Measurements from ENCODE around the gene ANKRD36. TPM values are rescaled to one million over a fixed set of nuclear protein-coding genes. Genes with fewer than 3 reads are reported as not detected.
"Not testable (repeated sequence)": the region's sequence is repeated elsewhere in the genome, so short reads cannot be mapped to it uniquely, and the experiment has no call there.

ANKRD36 gene
- polyA plus RNA-seq, 3 donors, result 0.93 to 1.9 (median 1.1) TPM

GRCh38 chr2:97267411-97268074 is 154.6 kb downstream of the ANKRD36 start:
- DNase-seq, result peak in 1 of 3 donors; percentile 2
- no peak overlapping the region for H3K27ac Mint-ChIP-seq
- H3K79me2 ChIP-seq (ENCODE audit: insufficient read depth, low read length), result no peaks in the 10 kb centered on the region
- no peaks in the 10 kb centered on the region for H3K27me3 ChIP-seq (ENCODE audit: control insufficient read depth in 2 of 2, insufficient read depth in 2 of 2, low read length in 2 of 2)
- H3K36me3 Mint-ChIP-seq, result no peaks in the 10 kb centered on the region
- peaks cover 0 to 12% of the 10 kb centered on the region in 2 donors for H3K9me3 ChIP-seq (replicated peaks in 1 of 2; ENCODE audit: control insufficient read depth in 1 of 2, insufficient read depth in 1 of 2, low read length in 2 of 2)
- H3K4me3 Mint-ChIP-seq, result no peak overlapping the region
- H3K27ac ChIP-seq (ENCODE audit: low read depth in 1 of 2, low read length in 2 of 2), result no peak overlapping the region
- no peak for TF ChIP-seq CTCF (IDR thresholded peaks at IDR 0.05)
- H3K4me2 ChIP-seq (replicated peaks; ENCODE audit: extremely low read depth, low read length, poor library complexity, severe bottlenecking), result no peak overlapping the region
- H3K4me1 Mint-ChIP-seq, result no peaks in the 10 kb centered on the region
- no peaks in the 10 kb centered on the region for H3K36me3 ChIP-seq (replicated peaks in 1 of 2; ENCODE audit: control insufficient read depth in 1 of 2, insufficient read depth in 2 of 2, low read length in 2 of 2)
- H2AFZ ChIP-seq (ENCODE audit: insufficient read depth, low read depth, low read length, poor library complexity, severe bottlenecking), result no peak overlapping the region
- H3K27me3 Mint-ChIP-seq (ENCODE audit: low read depth in 3 of 3), result peaks cover 0 to 3% (median 2%) of the 10 kb centered on the region in 3 donors
- H3K4me1 ChIP-seq (ENCODE audit: control insufficient read depth in 1 of 2, insufficient read depth in 2 of 2, low read length in 2 of 2), result no peaks in the 10 kb centered on the region
- no peak overlapping the region for H3K9ac ChIP-seq (ENCODE audit: insufficient read depth, low read length, poor library complexity, severe bottlenecking)
- H3K9me3 Mint-ChIP-seq, result peaks cover 2 to 13% (median 9%) of the 10 kb centered on the region in 7 donors
- H4K20me1 ChIP-seq (ENCODE audit: insufficient read depth, low read length), result no peaks in the 10 kb centered on the region
- WGBS (ENCODE audit: insufficient coverage), result 99% methylated on average over 9 of the region's 10 CpGs
- intact Hi-C loops (cut with micrococcal nuclease), result no loop called here
- H3K4me3 ChIP-seq (replicated peaks in 1 of 3; ENCODE audit: low read depth in 2 of 3, low read length in 3 of 3), result no peak overlapping the region

GRCh38 chr2:97268075-97268591 is 155.2 kb downstream of the ANKRD36 start:
- H3K9me3 Mint-ChIP-seq, result peaks cover 2 to 13% (median 9%) of the 10 kb centered on the region in 7 donors
- H3K79me2 ChIP-seq (ENCODE audit: insufficient read depth, low read length); intact Hi-C loops (cut with micrococcal nuclease); DNase-seq; H3K4me3 ChIP-seq (replicated peaks in 1 of 3; ENCODE audit: low read depth in 2 of 3, low read length in 3 of 3); H3K9ac ChIP-seq (ENCODE audit: insufficient read depth, low read length, poor library complexity, severe bottlenecking); H3K36me3 Mint-ChIP-seq; H4K20me1 ChIP-seq (ENCODE audit: insufficient read depth, low read length); H3K4me1 ChIP-seq (ENCODE audit: control insufficient read depth in 1 of 2, insufficient read depth in 2 of 2, low read length in 2 of 2); H3K4me3 Mint-ChIP-seq; H2AFZ ChIP-seq (ENCODE audit: insufficient read depth, low read depth, low read length, poor library complexity, severe bottlenecking); H3K27me3 ChIP-seq (ENCODE audit: control insufficient read depth in 2 of 2, insufficient read depth in 2 of 2, low read length in 2 of 2); H3K36me3 ChIP-seq (replicated peaks in 1 of 2; ENCODE audit: control insufficient read depth in 1 of 2, insufficient read depth in 2 of 2, low read length in 2 of 2); H3K4me2 ChIP-seq (replicated peaks; ENCODE audit: extremely low read depth, low read length, poor library complexity, severe bottlenecking); H3K27ac Mint-ChIP-seq; H3K4me1 Mint-ChIP-seq; H3K27ac ChIP-seq (ENCODE audit: low read depth in 1 of 2, low read length in 2 of 2); H3K27me3 Mint-ChIP-seq (ENCODE audit: low read depth in 3 of 3): not testable (repeated sequence)
- WGBS (ENCODE audit: insufficient coverage), result 98% methylated on average over 3 of the region's 6 CpGs
- peaks cover 0 to 12% of the 10 kb centered on the region in 2 donors for H3K9me3 ChIP-seq (replicated peaks in 1 of 2; ENCODE audit: control insufficient read depth in 1 of 2, insufficient read depth in 1 of 2, low read length in 2 of 2)

GRCh38 chr2:97276232-97276798 is 163.4 kb downstream of the ANKRD36 start:
- H3K4me3 ChIP-seq (replicated peaks in 1 of 3; ENCODE audit: low read depth in 2 of 3, low read length in 3 of 3); H2AFZ ChIP-seq (ENCODE audit: insufficient read depth, low read depth, low read length, poor library complexity, severe bottlenecking); H3K27ac Mint-ChIP-seq; H3K36me3 Mint-ChIP-seq; H3K4me2 ChIP-seq (replicated peaks; ENCODE audit: extremely low read depth, low read length, poor library complexity, severe bottlenecking); H3K79me2 ChIP-seq (ENCODE audit: insufficient read depth, low read length); H3K4me1 Mint-ChIP-seq; H3K9ac ChIP-seq (ENCODE audit: insufficient read depth, low read length, poor library complexity, severe bottlenecking); H3K9me3 Mint-ChIP-seq; intact Hi-C loops (cut with micrococcal nuclease); H3K36me3 ChIP-seq (replicated peaks in 1 of 2; ENCODE audit: control insufficient read depth in 1 of 2, insufficient read depth in 2 of 2, low read length in 2 of 2); H3K27me3 Mint-ChIP-seq (ENCODE audit: low read depth in 3 of 3); H4K20me1 ChIP-seq (ENCODE audit: insufficient read depth, low read length); H3K27me3 ChIP-seq (ENCODE audit: control insufficient read depth in 2 of 2, insufficient read depth in 2 of 2, low read length in 2 of 2); H3K4me1 ChIP-seq (ENCODE audit: control insufficient read depth in 1 of 2, insufficient read depth in 2 of 2, low read length in 2 of 2); H3K4me3 Mint-ChIP-seq; H3K9me3 ChIP-seq (replicated peaks in 1 of 2; ENCODE audit: control insufficient read depth in 1 of 2, insufficient read depth in 1 of 2, low read length in 2 of 2); DNase-seq; H3K27ac ChIP-seq (ENCODE audit: low read depth in 1 of 2, low read length in 2 of 2): not testable (repeated sequence)
- WGBS (ENCODE audit: insufficient coverage), result no CpG with 5 or more reads among the region's 4 CpGs

GRCh38 chr2:97285187-97285586 is 172.2 kb downstream of the ANKRD36 start:
- H3K4me1 Mint-ChIP-seq; H3K27me3 Mint-ChIP-seq (ENCODE audit: low read depth in 3 of 3); H3K27ac ChIP-seq (ENCODE audit: low read depth in 1 of 2, low read length in 2 of 2); H3K79me2 ChIP-seq (ENCODE audit: insufficient read depth, low read length); H3K36me3 Mint-ChIP-seq; H3K4me2 ChIP-seq (replicated peaks; ENCODE audit: extremely low read depth, low read length, poor library complexity, severe bottlenecking); H3K9me3 ChIP-seq (replicated peaks in 1 of 2; ENCODE audit: control insufficient read depth in 1 of 2, insufficient read depth in 1 of 2, low read length in 2 of 2); H3K4me3 Mint-ChIP-seq; H3K4me3 ChIP-seq (replicated peaks in 1 of 3; ENCODE audit: low read depth in 2 of 3, low read length in 3 of 3); H3K9ac ChIP-seq (ENCODE audit: insufficient read depth, low read length, poor library complexity, severe bottlenecking); H3K4me1 ChIP-seq (ENCODE audit: control insufficient read depth in 1 of 2, insufficient read depth in 2 of 2, low read length in 2 of 2); intact Hi-C loops (cut with micrococcal nuclease); DNase-seq; H3K36me3 ChIP-seq (replicated peaks in 1 of 2; ENCODE audit: control insufficient read depth in 1 of 2, insufficient read depth in 2 of 2, low read length in 2 of 2); H3K27me3 ChIP-seq (ENCODE audit: control insufficient read depth in 2 of 2, insufficient read depth in 2 of 2, low read length in 2 of 2); H3K9me3 Mint-ChIP-seq; H2AFZ ChIP-seq (ENCODE audit: insufficient read depth, low read depth, low read length, poor library complexity, severe bottlenecking); H3K27ac Mint-ChIP-seq; H4K20me1 ChIP-seq (ENCODE audit: insufficient read depth, low read length): not testable (repeated sequence)
- no CpG with 5 or more reads among the region's 2 CpGs for WGBS (ENCODE audit: insufficient coverage)

All from CD14-positive monocyte (primary cell).